GM19467 (cell line): ENCODE data around the gene SCCPDH.
"Not testable (repeated sequence)": the region's sequence is repeated elsewhere in the genome, so short reads cannot be mapped to it uniquely, and the experiment has no call there.

ENCODE experiments used
- ATAC-seq: cut with Tn5 transposase; IDR thresholded peaks from one replicate; pipeline ENCODE4 v1.9.1; 2021; ENCODE audit warnings: mild to moderate bottlenecking, moderate library complexity; ENCODE audit not compliant: unreplicated experiment

SCCPDH gene

DNA sequence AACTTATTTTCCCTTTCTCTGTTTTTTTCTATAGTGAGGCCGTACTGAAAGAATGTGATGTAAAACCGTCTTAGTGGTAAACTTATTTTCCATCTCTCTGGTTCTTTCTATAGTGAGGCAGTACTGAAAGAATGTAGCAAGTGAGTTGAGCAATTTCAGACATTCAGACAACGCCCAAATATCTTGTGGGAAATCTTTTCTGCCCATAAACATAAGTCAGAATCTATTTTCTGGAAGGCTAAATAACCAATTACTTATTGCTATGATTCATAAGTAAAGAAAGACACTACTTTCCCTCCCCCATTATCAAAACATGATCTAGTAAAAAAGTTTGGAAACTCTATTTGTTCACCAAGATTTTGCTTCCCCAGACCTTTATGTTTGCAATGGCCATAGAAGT, 18.8 kb upstream of the SCCPDH start:
- ATAC-seq: no peak

DNA sequence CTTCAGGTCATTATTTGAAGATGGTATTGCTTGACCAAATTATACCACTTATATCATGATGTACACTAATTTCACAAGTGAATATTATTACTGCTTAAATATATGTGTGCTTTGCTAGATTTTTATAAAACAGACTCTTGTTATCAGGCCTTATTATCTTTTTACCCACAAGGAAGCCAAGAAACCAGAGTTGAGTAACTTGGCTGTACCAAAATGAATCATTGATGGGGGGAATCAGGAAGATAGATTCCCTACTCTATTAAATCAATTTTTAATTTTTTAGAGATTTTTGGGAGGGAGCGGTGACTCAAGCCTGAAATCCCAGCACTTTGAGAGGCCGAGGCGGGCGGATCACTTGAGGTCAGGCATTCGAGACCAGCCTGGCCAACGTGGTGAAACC, 16.0 kb upstream of the SCCPDH start:
- ATAC-seq: no peak

- no peak for ATAC-seq
These were observed 15.0 kb upstream of the SCCPDH start for GRCh38 chr1:246709196-246709595.

- no peak for ATAC-seq
These were observed 14.4 kb upstream of the SCCPDH start for GRCh38 chr1:246709835-246710234.

- no peak for ATAC-seq
These were observed 12.6 kb upstream of the SCCPDH start for GRCh38 chr1:246711548-246712003.

DNA sequence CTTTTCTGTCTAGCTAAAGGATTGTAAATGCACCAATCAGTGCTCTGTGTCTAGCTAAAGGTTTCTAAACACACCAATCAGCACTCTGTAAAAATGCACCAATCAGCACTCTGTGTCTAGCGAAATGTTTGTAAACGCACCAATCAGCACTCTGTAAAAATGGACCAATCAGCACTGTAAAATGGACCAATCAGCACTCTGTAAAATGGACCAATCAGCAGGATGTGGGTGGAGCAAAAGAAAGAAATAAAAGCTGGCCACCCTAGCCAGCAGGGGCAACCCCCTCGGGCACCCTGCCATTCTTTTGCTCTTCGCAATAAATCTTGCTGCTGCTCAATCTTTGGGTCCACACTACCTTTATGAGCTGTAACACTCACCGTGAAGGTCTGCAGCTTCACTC, 11.8 kb upstream of the SCCPDH start:
- not testable (repeated sequence) for ATAC-seq

DNA sequence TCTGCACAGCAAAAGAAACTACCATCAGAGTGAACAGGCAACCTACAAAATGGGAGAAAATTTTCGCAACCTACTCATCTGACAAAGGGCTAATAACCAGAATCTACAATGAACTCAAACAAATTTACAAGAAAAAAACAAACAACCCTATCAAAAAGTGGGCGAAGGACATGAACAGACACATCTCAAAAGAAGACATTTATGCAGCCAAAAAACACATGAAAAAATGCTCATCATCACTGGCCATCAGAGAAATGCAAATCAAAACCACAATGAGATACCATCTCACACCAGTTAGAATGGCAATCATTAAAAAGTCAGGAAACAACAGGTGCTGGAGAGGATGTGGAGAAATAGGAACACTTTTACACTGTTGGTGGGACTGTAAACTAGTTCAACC, 4.8 kb upstream of the SCCPDH start:
- not testable (repeated sequence) for ATAC-seq

DNA sequence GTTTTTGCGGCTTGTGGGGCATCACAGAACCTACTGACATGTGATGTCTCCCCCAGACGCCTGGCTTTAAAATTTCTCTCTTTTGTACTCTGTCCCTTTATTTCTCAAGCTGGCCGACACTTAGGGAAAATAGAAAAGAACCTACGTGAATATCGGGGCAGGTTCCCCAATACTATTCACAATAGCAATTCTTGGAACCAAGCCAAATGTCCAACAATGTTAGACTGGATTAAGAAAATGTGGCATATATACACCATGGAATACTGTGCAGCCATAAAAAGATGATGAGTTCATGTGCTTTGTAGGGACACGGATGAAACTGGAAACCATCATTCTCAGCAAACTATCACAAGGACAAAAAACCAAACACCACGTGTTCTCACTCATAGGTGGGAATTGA, 3.4 kb upstream of the SCCPDH start:
- ATAC-seq: not testable (repeated sequence)

DNA sequence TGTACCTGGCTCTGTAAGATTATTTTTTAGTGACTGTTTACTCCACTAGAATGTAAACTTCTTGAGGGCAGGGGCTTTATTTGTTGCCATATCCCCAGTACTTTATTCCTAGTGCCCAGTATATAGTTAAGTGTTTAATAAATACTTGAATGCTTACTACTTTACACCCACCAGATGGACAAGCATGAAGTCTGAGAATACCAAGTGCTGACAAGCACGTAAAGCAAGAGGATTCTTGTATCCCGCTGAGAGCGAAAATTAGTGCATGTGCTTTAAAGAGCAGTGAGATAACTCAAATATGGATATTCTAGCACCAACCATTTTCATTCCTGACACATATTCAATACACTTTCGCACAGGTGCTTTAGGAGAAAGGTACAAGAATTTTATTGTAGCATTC, 1.5 kb upstream of the SCCPDH start:
- ATAC-seq: no peak

DNA sequence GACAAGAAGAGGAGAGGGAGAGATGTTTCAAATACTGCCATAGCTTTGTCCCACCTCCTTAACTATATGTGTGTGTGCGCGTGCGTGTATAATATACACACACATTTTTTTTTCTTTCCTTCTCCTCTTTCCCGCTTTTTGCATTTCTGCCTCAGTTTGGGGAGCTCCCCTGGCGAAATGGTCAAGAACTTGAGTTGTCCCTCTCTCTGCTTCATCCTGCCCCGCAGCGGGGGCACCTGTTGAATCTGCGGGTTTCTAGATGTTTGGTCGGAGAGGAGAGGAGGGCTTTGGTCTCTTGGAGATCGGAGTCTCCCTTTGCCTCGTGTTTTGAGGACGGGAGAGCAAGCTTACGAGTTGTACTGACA, 504 bp downstream of the SCCPDH start:
- ATAC-seq: no peak

- no peak for ATAC-seq
These were observed 982 bp downstream of the SCCPDH start for GRCh38 chr1:246725191-246725590.

DNA sequence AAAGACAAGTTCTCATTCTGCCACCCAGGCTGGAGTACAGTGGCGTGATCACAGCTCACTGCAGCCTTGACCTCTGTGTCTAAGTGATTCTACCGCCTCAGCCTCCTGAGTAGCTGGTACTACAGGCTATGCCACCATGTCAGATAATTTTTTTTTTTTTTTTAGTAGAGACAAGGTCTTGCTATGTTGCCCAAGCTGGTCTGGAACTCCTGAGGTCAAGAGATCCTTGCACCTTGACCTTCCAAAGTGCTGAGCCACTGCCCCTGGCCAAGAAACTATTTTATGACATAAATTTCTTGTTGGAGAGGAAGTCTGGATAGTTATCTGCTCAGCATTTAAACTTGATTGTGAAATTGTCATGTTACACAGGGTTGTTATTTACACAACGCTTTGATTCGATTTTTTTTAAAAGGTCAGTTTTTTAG, 2.1 kb downstream of the SCCPDH start:
- ATAC-seq: no peak

GRCh38 chr1:246726881-246727280, 2.7 kb downstream of the SCCPDH start:
- ATAC-seq: no peak

GRCh38 chr1:246727594-246727993, 3.4 kb downstream of the SCCPDH start:
- ATAC-seq: no peak

DNA sequence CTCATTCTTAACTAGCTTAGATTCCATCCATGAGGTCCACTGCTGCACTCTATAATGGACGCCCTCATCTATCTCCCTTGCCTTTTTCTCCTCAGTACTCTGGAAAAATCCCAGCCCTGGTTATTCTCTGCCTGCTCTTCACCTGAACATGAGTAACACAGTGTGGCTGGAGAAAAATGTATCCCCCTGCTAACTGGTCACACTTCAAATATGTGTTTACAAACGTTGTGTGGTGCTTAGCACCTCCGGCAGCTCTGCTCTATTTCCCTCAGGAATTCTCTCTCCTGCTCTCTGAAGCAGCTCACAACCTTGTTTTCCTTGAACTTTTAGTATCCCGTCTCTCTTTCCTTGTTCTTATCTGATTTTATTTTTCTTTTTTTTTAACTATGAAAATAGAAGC, 4.1 kb downstream of the SCCPDH start:
- no peak for ATAC-seq

DNA sequence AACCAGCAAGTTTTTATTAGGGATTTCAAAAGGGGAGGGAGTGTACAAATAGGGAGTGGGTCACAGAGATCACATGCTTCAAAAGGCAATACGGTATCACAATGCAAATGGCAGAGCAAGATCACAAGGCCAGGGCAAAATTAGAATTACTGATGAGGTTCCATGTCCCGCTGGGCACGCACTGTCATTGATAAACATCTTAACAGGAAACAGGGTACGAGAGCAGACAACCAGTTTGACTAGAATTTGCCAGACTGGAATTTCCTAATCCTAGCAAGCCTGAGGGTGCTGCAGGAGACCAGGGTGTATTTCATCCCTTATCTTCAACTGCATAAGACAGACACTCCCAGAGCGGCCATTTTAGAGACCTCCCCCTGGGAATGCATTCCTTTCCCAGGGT, 4.8 kb downstream of the SCCPDH start:
- not testable (repeated sequence) for ATAC-seq

DNA sequence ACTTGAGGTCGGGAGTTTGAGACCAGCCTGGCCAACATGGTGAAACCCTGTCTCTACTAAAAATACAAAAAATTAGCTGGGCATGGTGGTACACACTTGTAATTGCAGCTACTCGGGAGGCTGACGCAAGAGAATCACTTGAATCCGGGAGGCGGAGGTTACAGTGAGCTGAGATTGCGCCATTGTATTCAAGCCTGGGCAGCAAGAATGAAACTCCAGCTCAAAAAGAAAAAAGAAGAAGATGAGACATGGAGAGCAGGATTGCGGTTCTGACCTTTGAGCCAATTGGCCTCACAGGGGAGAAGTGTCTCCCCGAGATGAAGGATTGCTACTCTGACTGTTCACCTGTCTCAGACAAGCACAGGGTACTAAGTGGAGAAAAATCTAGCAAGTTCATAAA, 6.6 kb downstream of the SCCPDH start:
- no peak for ATAC-seq

DNA sequence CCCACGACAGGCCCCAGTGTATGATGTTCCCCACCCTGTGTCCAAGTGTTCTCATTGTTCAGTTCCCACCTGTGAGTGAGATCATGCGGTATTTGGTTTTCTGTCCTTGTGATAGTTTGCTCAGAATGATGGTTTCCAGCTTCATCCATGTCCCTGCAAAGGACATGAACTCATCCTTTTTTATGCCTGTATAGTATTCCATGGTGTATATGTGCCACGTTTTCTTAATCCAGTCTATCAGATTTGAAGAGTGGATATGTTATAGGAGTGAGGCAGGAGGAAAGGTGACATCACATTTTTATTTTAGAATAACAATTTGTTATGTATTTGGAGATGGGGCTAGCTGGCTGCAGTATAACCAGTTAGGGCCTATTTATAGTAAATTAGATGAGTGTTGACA, 7.7 kb downstream of the SCCPDH start:
- not testable (repeated sequence) for ATAC-seq

DNA sequence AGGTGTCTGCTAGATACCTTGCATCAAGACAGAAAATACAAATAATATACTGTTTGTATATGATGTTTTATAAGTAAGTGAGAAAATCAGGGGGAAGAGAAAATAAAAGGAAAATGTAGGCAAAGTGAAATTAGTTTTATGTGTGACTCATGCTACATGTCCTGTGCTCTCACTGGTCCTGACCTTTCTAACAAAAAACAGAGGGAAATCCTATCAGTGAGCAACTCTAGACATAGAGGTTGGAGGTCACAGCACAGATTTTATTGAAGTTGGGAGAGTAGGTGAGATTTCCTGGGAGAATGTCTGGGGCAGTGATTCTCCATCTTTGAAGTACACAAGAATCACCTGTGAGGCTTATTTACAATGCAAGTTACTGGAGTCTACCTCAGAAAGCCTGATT, 9.5 kb downstream of the SCCPDH start:
- ATAC-seq: no peak

- no peak for ATAC-seq
These were observed 10.7 kb downstream of the SCCPDH start for GRCh38 chr1:246734866-246735265.

GRCh38 chr1:246735735-246736134, 11.5 kb downstream of the SCCPDH start:
- no peak for ATAC-seq

DNA sequence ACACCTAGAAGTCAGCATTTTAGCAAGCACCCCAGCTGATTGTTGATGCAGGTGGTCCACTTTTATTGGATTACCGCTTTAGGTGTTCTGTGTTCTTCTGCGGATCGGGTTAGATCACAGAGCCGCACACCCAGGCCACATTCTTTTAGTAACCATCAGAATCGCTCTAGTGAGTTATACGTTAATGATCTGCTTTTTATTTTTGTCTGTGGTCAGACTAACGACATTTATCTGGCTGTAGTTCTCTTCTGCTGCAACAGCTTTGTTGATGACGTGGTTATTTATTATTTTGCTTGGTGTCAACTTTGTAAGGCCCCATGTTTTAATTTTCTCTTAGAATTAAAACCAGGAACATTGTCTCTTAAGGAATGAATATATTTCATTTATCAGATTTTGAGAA, 18.2 kb downstream of the SCCPDH start:
- ATAC-seq: no peak

DNA sequence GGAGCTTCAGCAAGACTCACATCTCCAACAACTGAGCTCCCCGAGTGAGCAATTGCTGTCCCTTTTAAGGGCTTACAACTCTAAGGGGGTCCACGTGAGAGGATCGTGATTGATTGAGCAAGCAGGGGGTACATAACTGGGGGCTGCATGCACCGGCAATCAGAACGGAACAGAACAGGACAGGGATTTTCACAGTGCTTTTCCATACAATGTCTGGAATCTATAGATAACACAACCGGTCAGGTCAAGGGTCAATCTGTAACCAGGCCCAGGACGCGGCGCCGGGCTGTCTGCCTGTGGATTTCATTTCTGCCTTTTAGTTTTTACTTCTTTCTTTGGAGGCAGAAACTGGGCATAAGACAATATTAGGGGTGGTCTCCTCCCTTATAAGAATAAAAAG, 21.9 kb downstream of the SCCPDH start:
- ATAC-seq: not testable (repeated sequence)

DNA sequence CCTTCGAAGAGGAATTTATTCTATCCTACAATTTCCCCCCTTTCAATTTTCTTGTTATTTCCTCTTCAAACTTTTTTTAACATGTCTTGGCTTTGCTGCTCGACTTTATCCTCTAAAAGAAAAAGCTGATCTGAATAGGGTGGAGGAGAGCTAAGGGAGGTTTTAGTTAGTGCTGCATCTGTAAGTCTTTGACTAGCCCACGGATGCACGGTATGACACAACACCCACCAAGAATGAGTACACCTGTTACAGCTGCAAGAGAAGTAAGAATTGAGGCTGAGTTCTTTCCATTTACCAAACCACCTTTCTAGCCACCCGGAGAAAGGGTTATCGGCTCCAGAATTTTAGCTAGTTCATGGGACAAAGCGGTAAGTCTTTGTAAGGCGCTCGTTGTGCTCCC, 23.8 kb downstream of the SCCPDH start:
- no peak for ATAC-seq
